IMR-90 (cell line): ENCODE measurements around the gene KCNQ5.

ENCODE experiments used
- CEBPB ChIP-seq: IDR thresholded peaks from 2 replicates; pipeline ENCODE4 v1.6.1; 2012; ENCODE audit warnings: low read depth, low read length, improper control_type of control experiment
- MAZ ChIP-seq: IDR thresholded peaks from 2 replicates; pipeline ENCODE4 v1.6.1; 2012; ENCODE audit warnings: low read depth, mild to moderate bottlenecking, low read length, improper control_type of control experiment, moderate library complexity, borderline replicate concordance
- MXI1 ChIP-seq: IDR thresholded peaks from 2 replicates; pipeline ENCODE4 v1.6.1; 2012; ENCODE audit warnings: low read depth, mild to moderate bottlenecking, low read length, moderate library complexity, borderline replicate concordance
- NFE2L2 ChIP-seq: fragments of 150-350 bp; IDR thresholded peaks from 2 replicates; pipeline ENCODE4 v1.6.1; 2016; ENCODE audit warnings: low read depth, mild to moderate bottlenecking, low read length
- POLR2A ChIP-seq: IDR thresholded peaks from 2 replicates; pipeline ENCODE4 v1.6.1; 2012; ENCODE audit warnings: mild to moderate bottlenecking, low read depth, low read length
- RFX5 ChIP-seq: IDR thresholded peaks from 2 replicates; pipeline ENCODE4 v1.8.0; 2012; ENCODE audit warnings: low read depth, mild to moderate bottlenecking, low read length, moderate library complexity
- TF ChIP-seq, protein P1 (sequence below): conservative IDR thresholded peaks from 2 replicates; pipeline ENCODE4 v1.5.1; 2012; ENCODE audit warnings: mild to moderate bottlenecking, low read depth, low read length, improper control_type of control experiment

GRCh38 chr6:72822691-72823090 lies 200.8 kb downstream of the KCNQ5 start:
- TF ChIP-seq MAZ = no peak
- no peak for TF ChIP-seq POLR2A
- TF ChIP-seq, protein P1, sequence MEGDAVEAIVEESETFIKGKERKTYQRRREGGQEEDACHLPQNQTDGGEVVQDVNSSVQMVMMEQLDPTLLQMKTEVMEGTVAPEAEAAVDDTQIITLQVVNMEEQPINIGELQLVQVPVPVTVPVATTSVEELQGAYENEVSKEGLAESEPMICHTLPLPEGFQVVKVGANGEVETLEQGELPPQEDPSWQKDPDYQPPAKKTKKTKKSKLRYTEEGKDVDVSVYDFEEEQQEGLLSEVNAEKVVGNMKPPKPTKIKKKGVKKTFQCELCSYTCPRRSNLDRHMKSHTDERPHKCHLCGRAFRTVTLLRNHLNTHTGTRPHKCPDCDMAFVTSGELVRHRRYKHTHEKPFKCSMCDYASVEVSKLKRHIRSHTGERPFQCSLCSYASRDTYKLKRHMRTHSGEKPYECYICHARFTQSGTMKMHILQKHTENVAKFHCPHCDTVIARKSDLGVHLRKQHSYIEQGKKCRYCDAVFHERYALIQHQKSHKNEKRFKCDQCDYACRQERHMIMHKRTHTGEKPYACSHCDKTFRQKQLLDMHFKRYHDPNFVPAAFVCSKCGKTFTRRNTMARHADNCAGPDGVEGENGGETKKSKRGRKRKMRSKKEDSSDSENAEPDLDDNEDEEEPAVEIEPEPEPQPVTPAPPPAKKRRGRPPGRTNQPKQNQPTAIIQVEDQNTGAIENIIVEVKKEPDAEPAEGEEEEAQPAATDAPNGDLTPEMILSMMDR = no peak
- TF ChIP-seq CEBPB = no peak
- no peak for TF ChIP-seq RFX5
- TF ChIP-seq NFE2L2 = no peak
- no peak for TF ChIP-seq MXI1
